GM18508 (cell line): ENCODE measurements around the gene MRPL58.
"Not testable (repeated sequence)": the region's sequence is repeated elsewhere in the genome, so short reads cannot be mapped to it uniquely, and the experiment has no call there.

Experiments
- ATAC-seq: cut with Tn5 transposase; IDR thresholded peaks from one replicate; pipeline ENCODE4 v1.9.1; 2021; ENCODE audit warnings: moderate number of reproducible peaks; ENCODE audit not compliant: insufficient read depth, unreplicated experiment

The MRPL58 gene

DNA sequence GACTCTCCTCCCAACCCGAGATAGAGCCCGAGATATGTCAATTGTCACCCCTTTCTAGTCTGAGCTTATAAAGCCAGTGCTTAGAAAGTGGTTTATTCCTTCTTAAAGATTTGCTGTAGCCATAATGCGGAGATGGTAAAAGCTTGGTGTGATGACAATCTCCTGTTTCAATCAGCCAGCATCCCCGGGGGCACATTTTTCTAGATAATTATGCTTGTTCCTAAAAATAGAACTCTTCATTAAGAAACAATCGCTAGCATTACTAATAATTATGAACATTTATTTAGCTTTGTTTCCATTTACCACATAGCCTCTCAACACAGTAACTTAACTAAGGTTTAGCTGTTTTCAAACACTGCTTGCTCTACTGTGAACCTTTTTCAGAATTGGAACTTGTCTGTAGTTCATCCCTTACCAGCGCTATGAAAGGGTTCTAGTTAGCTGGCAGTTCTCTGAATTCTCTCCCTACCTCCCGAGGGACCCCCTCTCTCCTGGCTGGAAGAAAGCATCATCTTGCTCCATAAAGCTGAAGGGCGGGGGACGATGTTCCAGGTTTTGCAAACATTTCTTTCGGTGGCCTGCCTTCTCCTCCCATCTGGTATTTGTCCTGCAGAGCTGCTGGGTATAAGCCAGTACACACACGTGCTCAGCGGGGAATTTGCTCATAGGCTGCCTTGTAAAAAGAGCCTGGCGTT, 922 bp upstream of the MRPL58 start:
- no peak for ATAC-seq

GRCh38 chr17:75012096-75012345, 449 bp upstream of the MRPL58 start:
- ATAC-seq: no peak

DNA sequence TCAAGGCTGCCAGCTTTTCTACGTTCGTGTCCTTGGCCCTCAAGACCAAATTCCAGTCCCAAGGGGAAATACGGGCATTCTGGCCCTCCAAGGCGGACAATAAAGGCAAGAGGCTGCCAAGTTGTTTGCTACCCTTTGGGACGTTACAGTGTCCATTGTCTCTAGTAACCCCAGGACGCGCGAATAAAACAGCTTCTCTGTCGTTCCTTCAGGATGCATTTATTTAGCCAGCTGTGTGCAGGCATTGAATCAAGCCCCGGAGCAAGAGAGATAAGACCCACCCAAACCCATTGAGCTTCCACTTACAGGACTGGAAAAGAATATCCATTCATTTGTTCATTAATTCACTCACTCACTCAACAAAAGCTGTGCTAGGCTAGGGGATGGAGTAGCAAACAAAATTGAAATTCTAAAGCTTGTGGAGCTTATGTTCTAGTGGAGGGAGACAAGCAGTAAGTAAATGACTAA, 656 bp downstream of the MRPL58 start:
- ATAC-seq: no peak

DNA sequence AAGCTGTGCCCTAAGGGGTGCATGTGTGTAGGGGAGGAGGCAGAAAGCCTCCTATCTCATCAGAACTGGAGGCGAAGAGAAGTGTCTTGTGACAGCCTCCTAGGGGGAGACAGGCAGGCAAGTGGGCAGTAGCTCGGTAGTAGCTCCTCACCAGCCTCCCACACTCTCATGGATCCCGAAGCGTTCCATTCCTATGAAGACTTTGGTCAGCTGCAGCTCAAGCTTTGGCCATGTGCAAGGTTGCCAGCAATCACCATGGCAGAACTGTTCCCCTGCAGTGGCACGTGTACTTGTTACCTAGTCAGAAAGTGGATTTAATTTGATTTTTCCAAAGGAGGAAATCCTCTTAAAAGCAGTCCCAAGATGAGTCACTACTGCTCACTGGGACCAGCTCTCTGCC, 6.7 kb downstream of the MRPL58 start:
- ATAC-seq: no peak

DNA sequence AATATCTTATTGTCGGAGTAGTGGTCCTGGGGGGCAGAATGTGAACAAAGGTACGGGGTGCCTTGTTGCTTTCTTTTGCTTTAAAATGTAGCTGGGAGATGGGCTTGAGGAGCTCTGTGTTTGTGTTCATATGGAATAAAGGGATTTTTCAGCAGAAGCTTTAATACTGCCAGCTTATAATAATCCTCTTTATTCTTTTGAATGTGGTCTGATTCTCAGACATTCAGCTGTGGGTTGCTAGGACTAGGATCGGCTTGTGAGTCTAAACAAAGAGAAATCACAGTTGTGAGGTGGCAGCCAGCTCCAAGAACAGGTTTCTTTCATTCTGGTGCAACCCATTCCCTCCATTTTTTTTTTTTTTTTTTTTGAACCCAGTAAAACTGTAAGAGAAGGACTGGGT, 7.2 kb downstream of the MRPL58 start:
- no peak for ATAC-seq

- no peak for ATAC-seq
These were observed 8.1 kb downstream of the MRPL58 start for GRCh38 chr17:75020331-75021110.

GRCh38 chr17:75024686-75025397, 12.4 kb downstream of the MRPL58 start:
- no peak for ATAC-seq

- not testable (repeated sequence) for ATAC-seq
These were observed 12.9 kb downstream of the MRPL58 start for GRCh38 chr17:75025398-75025734.

- not testable (repeated sequence) for ATAC-seq
These were observed 14.2 kb downstream of the MRPL58 start for GRCh38 chr17:75026650-75027049.

DNA sequence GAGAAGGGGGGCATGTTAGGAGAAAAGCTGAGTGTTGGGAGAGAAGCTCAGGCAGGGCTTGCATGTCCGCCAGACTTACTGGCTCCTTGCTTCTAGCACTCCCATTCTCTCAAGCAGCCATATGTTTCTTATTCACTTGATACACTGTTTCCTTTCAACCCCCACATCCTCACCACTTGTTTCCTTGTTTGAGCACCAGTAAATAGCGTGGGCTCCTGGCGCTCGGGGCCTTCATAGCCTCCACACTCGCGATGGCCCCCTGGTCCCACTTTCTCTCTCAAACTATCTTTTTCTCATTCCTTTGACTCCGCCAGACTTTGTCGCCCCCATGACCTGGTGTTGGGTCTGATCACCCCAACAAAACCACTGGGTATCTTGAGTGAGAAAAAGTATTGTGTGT, 17.7 kb downstream of the MRPL58 start:
- no peak for ATAC-seq

GRCh38 chr17:75031972-75032719, 19.7 kb downstream of the MRPL58 start:
- ATAC-seq: no peak

- ATAC-seq: no peak
These were observed 20.3 kb downstream of the MRPL58 start for GRCh38 chr17:75032720-75033280.

DNA sequence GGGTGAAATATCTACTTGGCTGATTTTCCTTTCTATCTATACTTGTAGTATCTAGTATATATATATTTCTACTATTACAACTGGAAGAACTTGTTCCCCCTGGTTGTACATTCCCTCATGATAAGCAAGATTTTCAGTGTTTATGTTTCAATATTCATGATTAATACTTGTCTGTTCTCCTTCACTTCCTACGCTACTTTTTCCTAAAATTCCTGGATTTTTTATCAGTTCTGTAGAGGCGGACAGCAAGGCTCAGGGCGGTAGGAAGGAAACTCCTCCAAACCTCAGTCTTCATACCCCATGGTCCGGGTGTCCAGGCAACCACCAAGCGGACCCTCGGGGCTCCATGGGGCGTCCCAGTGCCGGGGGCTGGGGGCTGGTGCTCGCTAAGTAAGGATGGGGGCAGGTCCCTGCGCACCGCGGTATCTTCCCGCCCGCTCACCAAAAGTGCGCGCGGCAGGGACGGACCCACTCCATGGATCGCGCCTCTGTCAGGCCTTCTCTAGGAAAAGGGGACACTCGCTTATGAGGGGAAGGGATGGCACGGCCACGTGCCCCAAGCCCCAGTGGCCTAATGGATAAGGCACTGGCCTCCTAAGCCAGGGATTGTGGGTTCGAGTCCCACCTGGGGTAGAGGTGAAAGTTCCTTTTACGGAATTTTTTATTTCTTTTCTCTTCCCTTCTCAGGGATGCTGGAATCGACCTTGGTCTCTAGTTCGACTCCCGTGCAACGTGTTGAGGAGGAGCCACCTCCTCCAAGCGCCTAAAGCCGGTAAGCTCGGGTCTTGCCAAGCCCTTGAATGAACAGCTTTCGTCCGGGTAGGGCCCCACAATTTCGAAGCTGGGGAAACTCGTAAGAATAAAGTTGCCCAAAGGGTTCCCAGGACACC, 21.1 kb downstream of the MRPL58 start:
- ATAC-seq: no peak

- no peak for ATAC-seq
These were observed 21.9 kb downstream of the MRPL58 start for GRCh38 chr17:75034236-75034908.

DNA sequence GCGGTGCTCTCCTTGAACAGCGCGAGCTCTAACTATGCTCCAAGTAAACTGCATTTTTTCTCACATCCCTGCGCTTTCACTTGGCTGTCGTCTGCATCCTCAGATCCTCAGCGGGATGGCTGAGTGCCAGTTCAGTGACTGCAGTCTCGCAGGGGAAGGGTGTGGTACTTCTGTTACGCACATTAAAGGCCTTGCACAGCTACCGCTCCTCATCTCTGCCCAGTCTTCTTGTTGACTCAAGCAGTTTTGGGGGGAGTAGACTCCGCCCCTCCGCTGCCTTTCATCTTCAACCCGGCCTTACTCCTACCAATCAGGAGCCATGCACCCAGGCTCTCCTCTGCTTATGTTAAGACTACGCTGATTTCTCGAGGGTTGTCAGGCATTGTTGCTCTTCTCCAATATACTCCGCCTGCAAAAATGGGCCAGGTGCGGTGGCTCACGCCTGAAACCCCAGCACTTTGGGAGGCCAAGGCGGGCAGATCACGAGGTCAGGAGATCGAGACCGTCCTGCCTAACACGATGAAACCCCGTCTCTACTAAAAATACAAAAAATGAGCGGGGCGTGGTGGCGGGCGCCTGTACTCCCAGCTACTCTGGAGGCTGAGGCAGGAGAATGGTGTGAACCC, 24.3 kb downstream of the MRPL58 start:
- ATAC-seq: no peak

GRCh38 chr17:75039238-75039637, 26.8 kb downstream of the MRPL58 start:
- no peak for ATAC-seq

DNA sequence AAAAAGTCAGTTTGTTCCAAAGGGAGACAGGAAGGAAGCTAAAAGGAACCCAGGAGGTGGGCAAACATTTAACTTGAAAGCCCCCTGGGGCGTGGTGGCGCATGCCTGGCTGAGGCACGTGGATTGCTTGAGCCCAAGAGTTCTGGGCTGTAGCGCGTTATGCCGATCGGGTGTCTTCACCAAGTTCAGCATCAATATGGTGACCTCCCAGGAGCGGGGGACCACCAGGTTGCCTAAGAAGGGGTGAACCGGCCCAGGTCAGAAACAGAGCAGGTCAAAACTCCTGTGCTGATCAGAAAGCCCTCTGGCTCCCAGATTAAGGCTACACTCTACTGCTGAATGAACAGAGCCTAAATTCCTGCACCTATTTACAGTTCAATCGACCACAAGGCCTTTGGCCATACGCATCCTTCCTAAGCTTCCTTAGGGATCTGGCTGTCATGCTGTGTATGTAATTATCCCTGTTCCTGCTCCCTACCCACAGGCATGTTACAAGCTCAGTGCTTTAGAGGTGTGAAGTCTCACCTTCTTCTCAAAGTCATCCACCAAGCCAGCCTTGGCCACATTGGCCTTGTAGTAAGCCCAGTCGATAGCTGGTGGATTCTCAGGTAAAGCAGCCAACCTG, 29.3 kb downstream of the MRPL58 start:
- no peak for ATAC-seq

DNA sequence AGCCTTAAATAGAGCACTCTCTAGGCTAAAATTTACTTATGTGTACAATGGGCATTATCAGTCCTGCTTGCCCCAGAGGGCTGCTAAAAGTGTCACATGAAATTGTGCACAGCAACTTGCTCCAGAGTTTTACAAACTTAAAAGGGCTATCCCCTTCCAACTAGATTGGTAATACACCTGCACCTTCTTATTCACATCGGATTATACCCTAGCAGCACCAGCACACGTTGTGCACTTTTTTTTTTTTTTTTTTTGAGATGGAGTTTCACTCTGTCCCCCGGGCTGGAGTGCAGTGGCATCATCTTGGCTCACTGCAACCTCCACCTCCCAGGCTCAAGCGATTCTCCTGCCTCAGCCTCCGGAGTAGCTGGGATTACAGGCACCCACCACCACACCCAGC, 31.3 kb downstream of the MRPL58 start:
- ATAC-seq: not testable (repeated sequence)
